Neural cell (in vitro differentiated cells): ENCODE data around the gene DLK1. TPM values are rescaled to one million over a fixed set of nuclear protein-coding genes. Genes with fewer than 3 reads are reported as not detected.

Experiments
- H2AFZ ChIP-seq: fragments of 200-600, 300-800 bp; sonication (generic), shearing (Covaris generic); 2 replicates; pipeline ENCODE4 v1.6.0; 2014; ENCODE audit warnings: low read depth, mild to moderate bottlenecking, antibody characterized with exemption, low read length, moderate library complexity
- H3F3A ChIP-seq: fragments of 200-600 bp; shearing (Covaris generic); 2 replicates; pipeline ENCODE4 v1.6.1; 2016; ENCODE audit warnings: mild to moderate bottlenecking, moderate library complexity, mixed read lengths, antibody characterized with exemption, low read length; ENCODE audit not compliant: insufficient read depth, poor library complexity, severe bottlenecking
- H3K27ac ChIP-seq: fragments of 200-600, 300-800 bp; sonication (generic), shearing (Covaris generic); 2 replicates; pipeline ENCODE4 v1.5.1; 2014; ENCODE audit warnings: mild to moderate bottlenecking, low read length, moderate library complexity
- H3K27me3 ChIP-seq: fragments of 300-800, 200-600 bp; sonication (generic), shearing (Covaris generic); 2 replicates; pipeline ENCODE4 v1.6.0; 2014; ENCODE audit warnings: mild to moderate bottlenecking, low read depth, low read length, moderate library complexity; ENCODE audit not compliant: insufficient read depth
- H3K36me3 ChIP-seq: fragments of 300-800, 200-600 bp; sonication (generic), shearing (Covaris generic); 2 replicates; pipeline ENCODE4 v1.5.1; 2014; ENCODE audit warnings: mild to moderate bottlenecking, antibody characterized with exemption, low read length, moderate library complexity; ENCODE audit not compliant: insufficient read depth
- H3K4me2 ChIP-seq: fragments of 300-800, 200-600 bp; sonication (generic), shearing (Covaris generic); 2 replicates; pipeline ENCODE4 v1.6.0; 2014; ENCODE audit warnings: mild to moderate bottlenecking, low read length
- H3K4me3 ChIP-seq: fragments of 300-800, 200-600 bp; sonication (generic), shearing (Covaris generic); 2 replicates; pipeline ENCODE4 v1.5.1; 2014; ENCODE audit warnings: mild to moderate bottlenecking, low read length, moderate library complexity
- H3K79me2 ChIP-seq: fragments of 200-600 bp; shearing (Covaris generic); replicated peaks from 2 replicates; pipeline ENCODE4 v1.6.0; 2014; ENCODE audit warnings: mild to moderate bottlenecking, low read length, moderate library complexity; ENCODE audit not compliant: insufficient read depth
- H3K9ac ChIP-seq: fragments of 300-800, 200-600 bp; sonication (generic), shearing (Covaris generic); 2 replicates; pipeline ENCODE4 v1.6.1; 2016; ENCODE audit warnings: mild to moderate bottlenecking, low read length, mixed read lengths
- H3K9me2 ChIP-seq: fragments of 200-600 bp; shearing (Covaris generic); 2 replicates; pipeline ENCODE4 v1.6.1; 2016; ENCODE audit warnings: mild to moderate bottlenecking, low read length, mixed read lengths; ENCODE audit not compliant: insufficient read depth
- H3K9me3 ChIP-seq: fragments of 200-600, 300-800 bp; sonication (generic), shearing (Covaris generic); 2 replicates; pipeline ENCODE4 v1.6.1; 2016; ENCODE audit warnings: mild to moderate bottlenecking, mixed run types, low read length, moderate library complexity, mixed read lengths
- H4K20me1 ChIP-seq: fragments of 200-600 bp; shearing (Covaris generic); 2 replicates; pipeline ENCODE4 v1.6.1; 2016; ENCODE audit warnings: mild to moderate bottlenecking, mixed run types; ENCODE audit not compliant: insufficient read depth
- CTCF ChIP-seq: fragments of 450-650 bp; IDR thresholded peaks from 2 replicates; pipeline ENCODE4 v1.5.1; 2014; ENCODE audit warnings: antibody characterized with exemption, mild to moderate bottlenecking, moderate library complexity; ENCODE audit not compliant: poor library complexity, severe bottlenecking
- EP300 ChIP-seq: fragments of 450-650 bp; conservative IDR thresholded peaks from 2 replicates; pipeline ENCODE4 v1.6.1; 2014; ENCODE audit warnings: antibody characterized with exemption, mild to moderate bottlenecking, moderate library complexity; ENCODE audit not compliant: poor library complexity, severe bottlenecking
- EZH2 ChIP-seq: fragments of 200-600, 300-800 bp; shearing (Covaris generic), sonication (generic); IDR thresholded peaks from 2 replicates; pipeline ENCODE4 v1.6.1; 2014; ENCODE audit warnings: antibody characterized with exemption, low read length, borderline replicate concordance, mild to moderate bottlenecking; ENCODE audit not compliant: insufficient read depth, poor library complexity, severe bottlenecking
- MXI1 ChIP-seq: fragments of 450-650 bp; conservative IDR thresholded peaks from 2 replicates; pipeline ENCODE4 v1.6.1; 2014; ENCODE audit warnings: antibody characterized with exemption, mild to moderate bottlenecking; ENCODE audit not compliant: poor library complexity, severe bottlenecking
- POLR2AphosphoS5 ChIP-seq: IDR thresholded peaks from 2 replicates; pipeline ENCODE4 v1.6.1; 2012
- RAD21 ChIP-seq: fragments of 450-650 bp; conservative IDR thresholded peaks from 2 replicates; pipeline ENCODE4 v1.6.1; 2014; ENCODE audit warnings: antibody characterized with exemption, mild to moderate bottlenecking, moderate library complexity
- REST ChIP-seq: IDR thresholded peaks from 2 replicates; pipeline ENCODE4 v1.6.1; 2012; ENCODE audit warnings: borderline replicate concordance
- SMC3 ChIP-seq: fragments of 450-650 bp; conservative IDR thresholded peaks from 2 replicates; pipeline ENCODE4 v1.6.1; 2014; ENCODE audit warnings: antibody characterized with exemption, mild to moderate bottlenecking, moderate library complexity; ENCODE audit not compliant: poor library complexity
- TAF1 ChIP-seq: IDR thresholded peaks from 2 replicates; pipeline ENCODE4 v1.6.1; 2012; ENCODE audit warnings: low read depth
- polyA plus RNA-seq: library from polyadenylated mRNA; depleted of rRNA; stranded (reverse); fragments of >200 nt; gene quantifications from 2 replicates; pipeline ENCODE4 v1.2.3, GENCODE V29; 2014

Gene DLK1
- polyA plus RNA-seq, 1 donor from 2014 or later, result 6.8 TPM

- H3K27ac ChIP-seq, result no peak overlapping the region
- no peaks in the 10 kb centered on the region for H3K27me3 ChIP-seq
- no peaks in the 10 kb centered on the region for H3K9me3 ChIP-seq
- no peak overlapping the region for H2AFZ ChIP-seq
- H3K36me3 ChIP-seq, result no peaks in the 10 kb centered on the region
- H4K20me1 ChIP-seq, result no peaks in the 10 kb centered on the region
- H3K9ac ChIP-seq, result no peak overlapping the region
- TF ChIP-seq EP300 (no peak), REST (no peak), CTCF (no peak), SMC3 (no peak), RAD21 (no peak), EZH2 (no peak), MXI1 (no peak), POLR2AphosphoS5 (no peak), TAF1 (no peak)
- no peaks in the 10 kb centered on the region for H3K9me2 ChIP-seq
- no peaks in the 10 kb centered on the region for H3F3A ChIP-seq
- H3K79me2 ChIP-seq, result no peaks in the 10 kb centered on the region
- H3K4me3 ChIP-seq, result no peak overlapping the region
- H3K4me2 ChIP-seq, result no peak overlapping the region
Measured at GRCh38 chr14:100708425-100709288, 18.0 kb upstream of the DLK1 start.

- H3K9ac ChIP-seq, result no peak overlapping the region
- no peaks in the 10 kb centered on the region for H4K20me1 ChIP-seq
- H3K4me2 ChIP-seq, result no peak overlapping the region
- no peaks in the 10 kb centered on the region for H3K9me2 ChIP-seq
- TF ChIP-seq MXI1, result no peak
- TF ChIP-seq REST, result no peak
- TF ChIP-seq EZH2, result no peak
- no peak for TF ChIP-seq POLR2AphosphoS5
- no peak for TF ChIP-seq SMC3
- peak; percentile 36 for TF ChIP-seq CTCF
- no peaks in the 10 kb centered on the region for H3K9me3 ChIP-seq
- no peaks in the 10 kb centered on the region for H3F3A ChIP-seq
- no peaks in the 10 kb centered on the region for H3K79me2 ChIP-seq
- H2AFZ ChIP-seq, result no peak overlapping the region
- H3K27ac ChIP-seq, result no peak overlapping the region
- H3K4me3 ChIP-seq, result no peak overlapping the region
- no peaks in the 10 kb centered on the region for H3K36me3 ChIP-seq
- no peaks in the 10 kb centered on the region for H3K27me3 ChIP-seq
Measured at GRCh38 chr14:100709289-100710284, 17.1 kb upstream of the DLK1 start.
